ENCODE data around the gene C5AR1.

DNA sequence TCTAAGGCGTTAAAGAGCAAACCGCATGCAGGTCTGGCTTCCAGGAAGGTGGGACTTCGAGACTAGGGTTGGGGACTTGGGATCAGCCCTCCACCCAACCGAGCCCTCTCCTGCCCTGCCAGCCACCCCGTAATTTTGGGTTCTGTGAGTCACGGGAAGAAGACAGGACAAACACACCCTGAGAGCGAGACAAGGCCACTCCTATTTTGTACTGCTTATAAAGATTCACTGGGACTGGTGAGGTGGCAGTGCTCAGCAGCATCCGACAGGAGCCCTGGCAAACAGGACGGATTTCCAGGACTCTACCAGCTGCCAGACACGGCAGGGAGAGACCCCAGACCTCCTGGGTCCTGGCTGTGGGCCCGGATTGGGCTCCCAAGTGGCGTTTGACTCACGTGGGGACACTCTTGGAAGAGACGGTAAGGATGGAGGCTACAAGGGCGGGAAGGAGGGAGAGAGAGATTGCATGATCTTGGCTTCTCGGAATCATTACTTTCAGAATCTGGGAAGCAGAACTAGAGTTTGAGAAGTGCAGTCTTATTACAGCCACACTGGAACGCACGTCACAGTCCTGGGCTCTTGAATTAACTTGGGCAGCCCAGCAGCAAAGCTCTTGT is 22.4 kb downstream of the C5AR1 start, which contains the start of gene C5AR2:
- TF ChIP-seq, protein P1, sequence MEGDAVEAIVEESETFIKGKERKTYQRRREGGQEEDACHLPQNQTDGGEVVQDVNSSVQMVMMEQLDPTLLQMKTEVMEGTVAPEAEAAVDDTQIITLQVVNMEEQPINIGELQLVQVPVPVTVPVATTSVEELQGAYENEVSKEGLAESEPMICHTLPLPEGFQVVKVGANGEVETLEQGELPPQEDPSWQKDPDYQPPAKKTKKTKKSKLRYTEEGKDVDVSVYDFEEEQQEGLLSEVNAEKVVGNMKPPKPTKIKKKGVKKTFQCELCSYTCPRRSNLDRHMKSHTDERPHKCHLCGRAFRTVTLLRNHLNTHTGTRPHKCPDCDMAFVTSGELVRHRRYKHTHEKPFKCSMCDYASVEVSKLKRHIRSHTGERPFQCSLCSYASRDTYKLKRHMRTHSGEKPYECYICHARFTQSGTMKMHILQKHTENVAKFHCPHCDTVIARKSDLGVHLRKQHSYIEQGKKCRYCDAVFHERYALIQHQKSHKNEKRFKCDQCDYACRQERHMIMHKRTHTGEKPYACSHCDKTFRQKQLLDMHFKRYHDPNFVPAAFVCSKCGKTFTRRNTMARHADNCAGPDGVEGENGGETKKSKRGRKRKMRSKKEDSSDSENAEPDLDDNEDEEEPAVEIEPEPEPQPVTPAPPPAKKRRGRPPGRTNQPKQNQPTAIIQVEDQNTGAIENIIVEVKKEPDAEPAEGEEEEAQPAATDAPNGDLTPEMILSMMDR (IDR thresholded peaks at IDR 0.05), result no peak
- TF ChIP-seq POLR2A (IDR thresholded peaks at IDR 0.05), result no peak

Data from testis (tissue), 2 donors.